Right cardiac atrium (tissue), 5 donors: Measurements from ENCODE around the gene LAMTOR1. TPM values are rescaled to one million over a fixed set of nuclear protein-coding genes. Genes with fewer than 3 reads are reported as not detected.

Experiments used
- ATAC-seq, 2 donors: fragments of 200-7000 bp; cut with Tn5 transposase; one replicate each; pipeline versions ENCODE4 v1.8.0 to v1.9.1; 2020; ENCODE audit warnings: moderate library complexity in 2 of 2, mild to moderate bottlenecking in 1 of 2
- DNase-seq, 3 donors: peaks; one replicate each; pipeline ENCODE4 v3.0.0-alpha.2; 2020
- H3K27ac ChIP-seq: one replicate; pipeline ENCODE4 v1.5.1; 2013; ENCODE audit warnings: mild to moderate bottlenecking, low read length, control low read depth, moderate library complexity
- H3K27me3 ChIP-seq: one replicate; pipeline ENCODE4 v1.6.1; 2013; ENCODE audit not compliant: control insufficient read depth, insufficient read depth
- H3K4me1 ChIP-seq: one replicate; pipeline ENCODE4 v1.6.1; 2013; ENCODE audit warnings: low read length; ENCODE audit not compliant: control insufficient read depth, insufficient read depth
- H3K4me3 ChIP-seq: one replicate; pipeline ENCODE4 v1.5.1; 2013; ENCODE audit warnings: low read length, control low read depth
- H3K9me3 ChIP-seq: one replicate; pipeline ENCODE4 v1.6.1; 2013; ENCODE audit warnings: low read length; ENCODE audit not compliant: control insufficient read depth
- WGBS: extraction: QIAGEN DNeasy Blood & Tissue Kit; methylation state at CpG from one replicate; pipeline ENCODE4 v1.1.7; 2013; 5-methylcytosine and 5-hydroxymethylcytosine counted together
- intact Hi-C, 4 donors: fragments of 100-400 bp; cut with DNase I; formaldehyde crosslinking; loops; one replicate each; pipeline versions ENCODE4 v1.11.0 to v1.14.0; 2022 to 2023
- polyA plus RNA-seq: library from polyadenylated mRNA; stranded (reverse); fragments of 200-250 nt; gene quantifications from one replicate; pipeline ENCODE4 v1.2.3, GENCODE V29; 2013
- total RNA-seq, 4 donors: library from RNA; stranded (reverse); fragmentation: NEBNext Ultra II Directional; extraction: Animal tissue kit (Norgen Biotek cat#: 25700); gene quantifications; one replicate each; pipeline ENCODE4 v1.2.1, GENCODE V29; 2021
- donor health status: healthy with polysubstance abuse.
- donor health status: DM: no; HTN: yes; CAD: no.
- donor health status: DM: no; HTN: no; CAD: no.
- donor health status: DM: no; HTN: yes; CAD: no; lungs with severe emphysema.
- donor health status: DM: yes; HTN: yes; CAD: no.

Gene LAMTOR1
- total and polyA plus RNA-seq, 5 donors = 70.7 to 124 (median 84.4) TPM

DNA sequence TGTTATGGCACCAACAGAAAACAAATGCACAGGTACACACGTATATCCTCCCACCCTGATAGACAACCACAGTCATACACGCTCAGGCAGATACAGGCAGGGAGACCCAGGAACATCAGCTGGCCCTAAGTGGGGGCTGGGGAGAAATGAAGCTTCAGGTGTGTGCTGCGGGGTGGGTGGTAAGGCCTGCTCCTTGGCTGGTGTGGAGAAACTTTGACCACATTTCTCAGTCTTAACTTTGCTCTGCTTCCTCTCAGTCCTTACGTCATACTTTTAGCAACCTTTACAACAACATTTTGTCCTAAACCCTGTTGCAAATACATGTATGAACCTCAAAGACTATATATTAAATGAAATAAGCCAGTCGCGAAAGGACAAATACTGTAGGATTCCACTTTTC, 16.1 kb upstream of the LAMTOR1 start:
- Histone ChIP-seq H3K27ac (no peak overlapping the region), H3K4me3 (no peak overlapping the region), H3K4me1 (no peaks in the 10 kb centered on the region), H3K27me3 (no peaks in the 10 kb centered on the region), H3K9me3 (no peaks in the 10 kb centered on the region)
- ATAC-seq = no peak
- intact Hi-C loops = no loop called here
- no peak for DNase-seq
- 75% methylated on average over 6 of the region's 6 CpGs for WGBS

- 91% methylated on average over 6 of the region's 6 CpGs for WGBS
- DNase-seq (no peak), ATAC-seq (no peak)
- H3K4me1 ChIP-seq = peaks cover 7% of the 10 kb centered on the region
- H3K4me3 ChIP-seq = no peak overlapping the region
- intact Hi-C loops = no loop called here
- H3K27ac ChIP-seq = no peak overlapping the region
- H3K27me3 ChIP-seq = no peaks in the 10 kb centered on the region
- no peaks in the 10 kb centered on the region for H3K9me3 ChIP-seq
Measured at GRCh38 chr11:72116019-72116755, 13.1 kb upstream of the LAMTOR1 start.

DNA sequence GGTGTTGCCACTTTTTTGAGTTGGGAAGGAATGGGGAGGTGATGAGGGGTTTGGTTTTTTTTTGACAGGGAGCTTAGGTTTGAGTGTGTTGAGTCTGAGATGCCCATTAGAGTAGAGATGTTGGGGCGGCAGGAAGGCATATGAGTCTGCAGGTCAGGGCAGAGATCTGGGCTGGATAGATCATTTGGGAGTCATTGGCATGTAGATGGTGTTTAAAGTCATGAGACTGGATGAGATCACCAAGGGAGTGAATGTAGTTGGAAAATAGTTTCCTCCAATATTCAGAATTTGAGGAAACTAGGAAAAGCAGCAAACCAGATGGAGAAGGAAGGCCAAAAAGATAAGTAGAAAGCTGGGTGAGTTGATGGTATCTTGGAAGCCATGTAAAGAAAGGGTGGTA, 11.5 kb upstream of the LAMTOR1 start:
- DNase-seq (no peak), ATAC-seq (no peak)
- intact Hi-C loops = no loop called here
- WGBS = 96% methylated on average over 1 of the region's 1 CpG
- H3K27ac ChIP-seq = no peak overlapping the region
- no peak overlapping the region for H3K4me3 ChIP-seq
- no peaks in the 10 kb centered on the region for H3K27me3 ChIP-seq
- H3K4me1 ChIP-seq = peaks cover 7% of the 10 kb centered on the region
- H3K9me3 ChIP-seq = no peaks in the 10 kb centered on the region

DNA sequence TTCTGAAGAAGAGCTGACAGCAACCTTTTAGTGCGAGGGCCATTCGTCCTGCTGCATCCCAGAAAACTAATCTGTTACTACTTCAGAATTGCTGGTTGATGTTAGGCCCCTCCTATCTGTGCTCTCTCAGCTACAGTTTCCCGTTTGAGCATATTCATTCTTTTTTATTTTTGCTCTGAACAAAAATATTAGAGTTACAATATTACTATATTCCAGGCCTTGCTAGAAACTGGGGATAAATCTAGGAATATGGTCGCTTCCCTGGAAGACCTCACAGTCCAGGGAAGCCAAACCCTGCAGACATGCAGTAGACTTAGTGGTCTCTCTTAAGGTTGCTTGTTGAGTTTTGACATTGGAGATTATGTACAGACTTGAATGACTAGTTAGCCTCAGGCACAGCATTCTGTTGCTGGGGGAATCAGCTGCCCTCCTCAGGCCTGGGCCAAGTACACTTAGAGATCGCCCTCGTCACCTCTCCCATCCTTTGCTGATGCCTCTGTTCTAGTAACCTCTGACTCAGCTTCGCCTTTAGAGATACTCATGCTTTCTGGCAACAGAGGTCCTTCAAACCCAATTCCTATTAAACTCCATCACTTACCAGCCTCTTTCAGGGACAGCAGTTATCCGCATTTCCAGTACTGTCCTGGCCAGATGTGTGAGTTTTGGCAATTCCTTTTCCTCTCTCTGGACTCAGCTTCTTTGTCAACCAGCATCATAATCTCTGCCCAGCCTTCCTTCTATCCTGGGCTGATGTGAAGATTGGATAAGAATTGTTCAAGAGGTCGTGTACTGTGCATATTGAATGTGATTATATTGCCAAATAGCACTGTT, 10.1 kb upstream of the LAMTOR1 start:
- ATAC-seq = no peak
- no peaks in the 10 kb centered on the region for H3K27me3 ChIP-seq

GRCh38 chr11:72112143-72112977, 9.3 kb upstream of the LAMTOR1 start, which contains the start of gene ANAPC15:
Gene ANAPC15, minus strand, starts transcription at chr11:72112695. Its CDS starts 1,419 bp downstream, at chr11:72111276.
- Histone ChIP-seq H3K9me3 (no peaks in the 10 kb centered on the region), H3K27me3 (no peaks in the 10 kb centered on the region), H3K4me1 (peaks cover 7% of the 10 kb centered on the region), H3K27ac (peak within 1 kb of the TSS; percentile 99), H3K4me3 (peak within 1 kb of the TSS; percentile 69)
- DNase-seq = peak; percentile 98 to 99 (median 99)
- WGBS = under 1% methylated on average over 49 of the region's 49 CpGs
- intact Hi-C loops = no loop called here
- peak; percentile 96 for ATAC-seq

More for the DNA sequence above, 10.1 kb upstream of the LAMTOR1 start:
- WGBS = 63% methylated on average over 9 of the region's 9 CpGs
- Histone ChIP-seq H3K4me3 (peak overlapping the region; percentile 69), H3K27ac (peak overlapping the region; percentile 99), H3K9me3 (no peaks in the 10 kb centered on the region), H3K4me1 (peaks cover 7% of the 10 kb centered on the region)
- intact Hi-C loops = no loop called here
- DNase-seq = no peak

GRCh38 chr11:72111300-72112142, 8.4 kb upstream of the LAMTOR1 start:
- intact Hi-C loops = no loop called here

GRCh38 chr11:72105888-72106287, 2.8 kb upstream of the LAMTOR1 start, which contains the start of gene TOMT:
Gene TOMT, plus strand, starts transcription at chr11:72105924. Its CDS starts 28 bp downstream, at chr11:72105952.
- Histone ChIP-seq H3K4me1 (peaks cover 8% of the 10 kb centered on the region), H3K4me3 (no peak within 1 kb of the TSS), H3K27ac (no peak within 1 kb of the TSS), H3K9me3 (no peaks in the 10 kb centered on the region), H3K27me3 (no peaks in the 10 kb centered on the region)
- DNase-seq = no peak
- WGBS = 97% methylated on average over 14 of the region's 14 CpGs
- intact Hi-C loops = no loop called here
- no peak for ATAC-seq

More at GRCh38 chr11:72111300-72112142, 8.4 kb upstream of the LAMTOR1 start:
- no peaks in the 10 kb centered on the region for H3K27me3 ChIP-seq
- WGBS = 2% methylated on average over 10 of the region's 10 CpGs
- no peak for ATAC-seq
- peak overlapping the region; percentile 52 for H3K4me3 ChIP-seq
- no peaks in the 10 kb centered on the region for H3K9me3 ChIP-seq
- peak overlapping the region; percentile 95 for H3K27ac ChIP-seq
- DNase-seq = no peak
- H3K4me1 ChIP-seq = peaks cover 7% of the 10 kb centered on the region

GRCh38 chr11:72103754-72104167, 664 bp upstream of the LAMTOR1 start:
- peak overlapping the region; percentile 5 for H3K4me3 ChIP-seq
- DNase-seq (no peak), ATAC-seq (no peak)
- peak overlapping the region; percentile 74 for H3K27ac ChIP-seq
- intact Hi-C loops = no loop called here
- no peaks in the 10 kb centered on the region for H3K27me3 ChIP-seq
- 78% methylated on average over 11 of the region's 11 CpGs for WGBS
- no peaks in the 10 kb centered on the region for H3K9me3 ChIP-seq
- H3K4me1 ChIP-seq = peaks cover 12% of the 10 kb centered on the region

- 2% methylated on average over 9 of the region's 9 CpGs for WGBS
- peaks cover 12% of the 10 kb centered on the region for H3K4me1 ChIP-seq
Measured at GRCh38 chr11:72102631-72102945, 509 bp downstream of the LAMTOR1 start.

DNA sequence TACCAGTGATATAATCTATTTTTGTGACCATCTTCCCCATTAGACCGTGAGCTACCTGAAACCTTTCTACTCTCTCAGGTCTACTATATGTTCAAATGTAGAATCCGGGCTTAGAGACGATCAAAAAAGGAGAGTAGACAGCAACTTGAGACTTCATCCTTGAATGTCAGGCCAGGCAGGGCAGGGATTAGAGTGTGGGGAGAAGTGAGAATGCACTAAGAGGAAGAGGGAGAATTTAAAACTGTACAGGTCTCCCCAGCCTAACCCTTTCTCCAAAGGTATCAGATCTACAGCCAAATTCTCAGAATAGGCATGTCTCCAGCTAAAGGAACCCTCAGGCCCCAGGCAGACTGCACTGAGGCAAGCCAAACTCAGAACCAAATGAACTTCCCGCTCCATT, 935 bp downstream of the LAMTOR1 start:
- intact Hi-C loops = no loop called here
- WGBS = 48% methylated on average over 4 of the region's 4 CpGs

More at GRCh38 chr11:72102631-72102945, 509 bp downstream of the LAMTOR1 start:
- DNase-seq (no peak), ATAC-seq (peak; percentile 0 to 16)
- no peaks in the 10 kb centered on the region for H3K27me3 ChIP-seq
- H3K9me3 ChIP-seq = no peaks in the 10 kb centered on the region
- peak overlapping the region; percentile 97 for H3K27ac ChIP-seq
- H3K4me3 ChIP-seq = peak overlapping the region; percentile 93
- intact Hi-C loops = no loop called here

More for the DNA sequence above, 935 bp downstream of the LAMTOR1 start:
- peak overlapping the region; percentile 97 for H3K27ac ChIP-seq
- no peaks in the 10 kb centered on the region for H3K27me3 ChIP-seq
- peak overlapping the region; percentile 93 for H3K4me3 ChIP-seq
- peaks cover 12% of the 10 kb centered on the region for H3K4me1 ChIP-seq
- DNase-seq = no peak
- ATAC-seq = no peak
- no peaks in the 10 kb centered on the region for H3K9me3 ChIP-seq
